ENCODE measurements around the gene CACNA1F.

The CACNA1F gene

GRCh38 chrX:49230500-49231232 lies 2.5 kb downstream of the CACNA1F start:
- Histone ChIP-seq H2AFZ (ENCODE audit: low read length) (peak overlapping the region; percentile 84), H3K27me3 (ENCODE audit: insufficient read depth, low read length, poor library complexity, severe bottlenecking) (no peaks in the 10 kb centered on the region), H3K79me2 (ENCODE audit: insufficient read depth, low read length) (peaks cover 3% of the 10 kb centered on the region; the same call in 1 of the 2 replicates), H3K4me1 (ENCODE audit: insufficient read depth, low read length, poor library complexity, severe bottlenecking) (no peaks in the 10 kb centered on the region), H3K9me2 (replicated peaks; ENCODE audit: low read depth, low read length) (no peaks in the 10 kb centered on the region), H4K20me1 (ENCODE audit: insufficient read depth, low read length, poor library complexity, severe bottlenecking) (no peaks in the 10 kb centered on the region), H3K4me2 (ENCODE audit: low read depth, low read length, poor library complexity, severe bottlenecking) (peak overlapping the region; percentile 68), H3K9me3 (ENCODE audit: insufficient read depth, low read depth, low read length) (no peaks in the 10 kb centered on the region), H3K4me3 (ENCODE audit: low read length, poor library complexity, severe bottlenecking) (peak overlapping the region; percentile 73), H3K9ac (ENCODE audit: low read depth, low read length, poor library complexity, severe bottlenecking) (peak overlapping the region; percentile 65), H3K36me3 (ENCODE audit: insufficient read depth, low read length) (no peaks in the 10 kb centered on the region), H3F3A (ENCODE audit: low read depth) (no peaks in the 10 kb centered on the region)
- TF ChIP-seq EZH2phosphoT487 (IDR thresholded peaks at IDR 0.05; ENCODE audit: borderline replicate concordance) (no peak), CTCF (conservative IDR thresholded peaks at IDR 0.05; ENCODE audit: low read length) (peak; percentile 33)

GRCh38 chrX:49228185-49228584 lies 5.0 kb downstream of the CACNA1F start:
- H3K9ac ChIP-seq (ENCODE audit: low read depth, low read length, poor library complexity, severe bottlenecking): no peak overlapping the region
- H2AFZ ChIP-seq (ENCODE audit: low read length): no peak overlapping the region
- no peaks in the 10 kb centered on the region for H3K9me3 ChIP-seq (ENCODE audit: insufficient read depth, low read depth, low read length)
- H3F3A ChIP-seq (ENCODE audit: low read depth): no peaks in the 10 kb centered on the region
- no peaks in the 10 kb centered on the region for H3K79me2 ChIP-seq (ENCODE audit: insufficient read depth, low read length)
- no peaks in the 10 kb centered on the region for H4K20me1 ChIP-seq (ENCODE audit: insufficient read depth, low read length, poor library complexity, severe bottlenecking)
- no peaks in the 10 kb centered on the region for H3K4me1 ChIP-seq (ENCODE audit: insufficient read depth, low read length, poor library complexity, severe bottlenecking)
- H3K4me3 ChIP-seq (ENCODE audit: low read length, poor library complexity, severe bottlenecking): no peak overlapping the region
- no peak for TF ChIP-seq CTCF (conservative IDR thresholded peaks at IDR 0.05; ENCODE audit: low read length)
- TF ChIP-seq EZH2phosphoT487 (IDR thresholded peaks at IDR 0.05; ENCODE audit: borderline replicate concordance): no peak
- H3K9me2 ChIP-seq (replicated peaks; ENCODE audit: low read depth, low read length): no peaks in the 10 kb centered on the region
- no peaks in the 10 kb centered on the region for H3K27me3 ChIP-seq (ENCODE audit: insufficient read depth, low read length, poor library complexity, severe bottlenecking)
- H3K4me2 ChIP-seq (ENCODE audit: low read depth, low read length, poor library complexity, severe bottlenecking): no peak overlapping the region
- no peaks in the 10 kb centered on the region for H3K36me3 ChIP-seq (ENCODE audit: insufficient read depth, low read length)

DNA sequence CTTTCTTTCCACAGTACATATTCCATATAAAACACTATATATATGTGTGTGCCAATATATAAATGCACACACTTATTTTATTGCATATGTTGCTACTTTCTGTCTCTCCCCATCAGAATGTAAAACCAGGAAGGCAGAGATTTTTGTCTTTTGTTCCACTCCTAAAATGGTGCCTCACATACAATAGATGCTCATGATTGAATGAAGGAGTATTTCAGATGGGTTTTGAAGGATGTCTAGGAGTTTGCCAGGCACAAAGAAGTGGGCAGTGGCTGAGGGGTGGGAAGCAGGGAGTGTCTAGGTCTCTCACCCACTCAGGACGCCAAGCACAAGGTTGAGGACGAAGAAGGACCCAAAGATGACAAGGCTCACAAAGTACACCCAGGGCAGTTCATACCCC lies 5.4 kb downstream of the CACNA1F start:
- H3K36me3 ChIP-seq (ENCODE audit: insufficient read depth, low read length): no peaks in the 10 kb centered on the region
- H3K9me2 ChIP-seq (replicated peaks; ENCODE audit: low read depth, low read length): no peaks in the 10 kb centered on the region
- H3K9me3 ChIP-seq (ENCODE audit: insufficient read depth, low read depth, low read length): no peaks in the 10 kb centered on the region
- no peak overlapping the region for H3K9ac ChIP-seq (ENCODE audit: low read depth, low read length, poor library complexity, severe bottlenecking)
- no peak for TF ChIP-seq EZH2phosphoT487 (IDR thresholded peaks at IDR 0.05; ENCODE audit: borderline replicate concordance)
- TF ChIP-seq CTCF (conservative IDR thresholded peaks at IDR 0.05; ENCODE audit: low read length): no peak
- H3K4me3 ChIP-seq (ENCODE audit: low read length, poor library complexity, severe bottlenecking): no peak overlapping the region
- no peaks in the 10 kb centered on the region for H4K20me1 ChIP-seq (ENCODE audit: insufficient read depth, low read length, poor library complexity, severe bottlenecking)
- H2AFZ ChIP-seq (ENCODE audit: low read length): no peak overlapping the region
- H3K27me3 ChIP-seq (ENCODE audit: insufficient read depth, low read length, poor library complexity, severe bottlenecking): no peaks in the 10 kb centered on the region
- H3K4me1 ChIP-seq (ENCODE audit: insufficient read depth, low read length, poor library complexity, severe bottlenecking): no peaks in the 10 kb centered on the region
- no peaks in the 10 kb centered on the region for H3K79me2 ChIP-seq (ENCODE audit: insufficient read depth, low read length)
- no peak overlapping the region for H3K4me2 ChIP-seq (ENCODE audit: low read depth, low read length, poor library complexity, severe bottlenecking)
- no peaks in the 10 kb centered on the region for H3F3A ChIP-seq (ENCODE audit: low read depth)
